IPS DF 4.7 (cell line): ENCODE results near the gene POU2AF1.

Source experiments
- DNase-seq: peaks from one replicate; pipeline ENCODE4 v3.0.0-alpha.2; 2013; ENCODE audit warnings: low spot score; ENCODE audit errors: extremely low read depth

The POU2AF1 gene

DNA sequence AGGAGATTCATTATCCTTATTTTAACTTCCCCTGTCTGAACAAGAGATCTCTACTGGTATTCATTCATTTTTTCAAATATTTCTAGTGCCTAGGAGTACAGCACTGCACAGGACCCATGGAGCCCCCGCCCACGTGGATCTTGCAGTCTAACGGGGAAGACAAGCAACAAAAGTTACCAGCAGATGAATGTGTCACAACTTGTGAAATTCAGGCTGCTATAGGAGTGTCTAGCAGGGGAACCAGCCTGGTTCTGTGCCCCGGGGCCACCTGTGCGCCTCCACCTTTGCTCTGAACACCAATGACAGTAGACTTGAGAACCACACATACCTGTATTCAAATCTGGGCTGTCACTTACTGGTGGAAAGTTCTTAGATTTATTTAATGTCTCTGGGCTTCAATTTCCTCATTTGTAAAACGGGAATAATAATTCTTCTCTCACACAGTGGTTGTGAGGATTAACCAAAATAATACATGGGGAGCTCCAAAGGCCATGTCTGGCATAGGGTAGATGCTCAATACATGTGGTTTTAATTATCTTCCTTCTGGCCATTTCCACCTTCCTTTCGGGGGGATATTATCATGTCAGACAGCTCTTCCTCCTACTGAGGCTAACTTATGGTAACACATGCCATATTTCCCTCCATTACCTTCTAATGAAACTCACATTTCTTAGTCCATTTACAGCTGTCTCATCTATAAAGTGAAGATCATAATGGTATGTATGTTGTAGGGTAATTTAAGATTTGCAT lies 17.8 kb downstream of the POU2AF1 start:
- DNase-seq, result no peak

DNA sequence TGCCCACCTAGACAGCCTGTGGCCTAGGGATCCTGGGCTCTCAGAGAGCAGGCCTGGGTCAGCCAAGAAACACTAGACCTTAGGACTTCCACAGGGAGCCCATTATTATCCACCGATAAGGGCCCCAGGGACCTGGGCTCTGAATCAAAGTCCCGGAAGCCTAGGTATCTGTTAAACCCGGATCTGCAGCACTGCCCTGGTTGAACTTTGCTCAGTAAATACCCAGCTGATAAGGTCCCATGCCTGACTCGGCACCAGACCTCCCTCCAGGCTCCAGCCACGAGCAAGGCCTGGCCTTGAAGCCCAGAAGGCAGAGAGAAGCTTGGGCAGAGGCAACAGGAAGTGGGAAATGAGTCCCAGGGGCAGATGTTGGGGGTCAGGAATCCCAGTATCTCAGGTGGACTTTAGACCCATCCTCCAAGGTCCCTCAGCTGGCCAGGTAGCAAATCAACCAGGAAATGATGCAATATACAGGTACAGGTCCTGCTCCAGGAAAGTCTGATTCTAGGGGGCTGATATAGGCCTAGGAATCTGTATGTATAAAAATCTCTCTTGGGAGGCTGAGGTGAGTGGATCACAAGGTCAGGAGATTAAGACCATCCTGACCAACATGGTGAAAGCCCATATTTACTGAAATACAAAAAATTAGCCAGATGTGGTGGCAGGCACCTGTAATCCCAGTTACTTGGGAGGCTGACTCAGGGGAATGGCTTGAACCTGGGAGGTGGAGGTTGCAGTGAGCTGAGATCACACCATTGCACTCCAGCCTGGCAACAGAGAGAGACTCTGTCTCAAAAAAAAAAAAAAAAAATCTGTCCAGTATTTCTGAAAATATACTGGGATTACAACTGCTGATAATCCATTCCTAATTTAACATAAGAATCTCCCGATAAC lies 18.7 kb downstream of the POU2AF1 start:
- no peak for DNase-seq

DNA sequence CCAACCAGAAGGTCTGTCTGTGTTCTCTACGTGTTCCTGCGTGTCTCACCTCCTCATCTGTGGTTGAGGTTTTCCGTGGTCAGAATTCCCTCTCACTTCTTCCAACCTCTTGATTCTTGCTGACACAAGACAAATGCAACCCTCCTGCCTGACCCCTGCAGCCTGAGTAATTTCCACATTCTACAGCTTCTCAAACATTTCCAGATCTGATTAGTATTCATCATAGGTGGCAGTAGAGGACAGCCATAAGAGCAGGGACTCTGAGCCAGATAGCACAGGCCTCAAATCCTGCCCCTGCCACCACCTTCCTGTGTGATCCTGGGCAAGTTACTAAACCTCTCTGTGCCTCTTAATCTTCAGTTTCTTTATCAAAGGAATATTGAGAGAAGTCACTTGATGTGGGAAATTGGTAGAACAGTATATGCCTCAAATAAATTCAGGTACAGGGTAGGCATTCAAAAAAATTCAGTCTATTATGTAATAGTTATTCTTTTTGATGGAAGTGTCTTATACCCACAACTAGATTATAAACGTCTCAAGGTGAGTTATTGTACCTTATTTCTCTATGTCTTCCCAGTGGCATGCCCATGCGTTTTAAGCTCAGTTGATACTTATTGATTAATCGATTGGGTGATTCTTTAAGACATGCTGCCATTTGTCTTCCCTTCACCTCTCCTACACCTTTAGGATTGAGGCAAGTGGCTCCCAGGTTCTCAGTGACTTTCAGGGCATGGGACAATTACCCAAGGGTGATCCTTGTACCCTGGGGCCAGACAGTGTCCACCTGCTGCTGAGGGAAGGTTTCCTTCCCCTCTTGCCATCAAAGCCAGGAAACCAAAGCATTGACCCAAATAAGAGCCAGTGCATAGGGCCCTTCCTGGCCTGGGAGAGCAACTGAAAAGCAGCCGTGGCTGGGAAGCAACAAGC lies 19.6 kb downstream of the POU2AF1 start:
- DNase-seq, result no peak

DNA sequence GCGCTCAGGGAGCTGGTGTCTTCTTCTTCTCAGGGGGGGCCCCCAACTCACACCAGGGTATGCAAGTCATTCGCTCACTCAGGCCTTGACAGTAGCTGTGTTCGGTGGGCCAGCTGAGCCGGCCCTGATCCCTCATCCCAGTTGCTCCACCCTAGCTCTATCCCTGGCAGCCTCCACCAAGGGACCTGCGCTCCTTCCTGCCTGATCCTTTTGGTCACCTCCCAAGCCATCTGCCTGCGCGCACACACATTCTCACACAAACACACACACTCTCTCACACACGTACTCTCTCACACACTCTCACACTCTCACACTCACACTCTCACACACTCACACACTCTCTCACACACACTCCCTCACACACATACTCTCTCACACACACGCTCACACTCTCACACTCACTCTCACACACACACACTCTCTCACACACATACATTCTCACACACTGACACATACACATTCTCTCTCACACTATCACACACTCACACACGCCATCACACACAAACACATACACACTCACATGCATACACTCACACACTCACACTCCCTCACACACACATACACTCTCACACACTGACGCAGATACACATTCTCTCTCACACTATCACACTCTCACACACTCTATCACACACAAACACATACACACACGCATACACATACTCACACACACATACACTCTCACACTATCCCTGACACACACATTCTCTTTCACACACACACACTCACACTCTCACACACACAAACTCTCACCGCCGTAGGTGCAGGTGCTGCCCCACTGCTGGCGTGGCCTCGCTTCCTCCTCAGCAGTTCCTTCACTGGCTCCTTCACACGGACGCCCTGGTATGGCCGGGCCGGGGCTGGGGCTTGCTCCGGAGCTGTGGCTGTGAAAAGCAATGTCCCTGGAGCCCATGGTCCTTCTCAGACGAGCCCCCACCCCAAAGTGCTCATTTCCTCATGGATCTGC lies 20.8 kb downstream of the POU2AF1 start:
- no peak for DNase-seq

DNA sequence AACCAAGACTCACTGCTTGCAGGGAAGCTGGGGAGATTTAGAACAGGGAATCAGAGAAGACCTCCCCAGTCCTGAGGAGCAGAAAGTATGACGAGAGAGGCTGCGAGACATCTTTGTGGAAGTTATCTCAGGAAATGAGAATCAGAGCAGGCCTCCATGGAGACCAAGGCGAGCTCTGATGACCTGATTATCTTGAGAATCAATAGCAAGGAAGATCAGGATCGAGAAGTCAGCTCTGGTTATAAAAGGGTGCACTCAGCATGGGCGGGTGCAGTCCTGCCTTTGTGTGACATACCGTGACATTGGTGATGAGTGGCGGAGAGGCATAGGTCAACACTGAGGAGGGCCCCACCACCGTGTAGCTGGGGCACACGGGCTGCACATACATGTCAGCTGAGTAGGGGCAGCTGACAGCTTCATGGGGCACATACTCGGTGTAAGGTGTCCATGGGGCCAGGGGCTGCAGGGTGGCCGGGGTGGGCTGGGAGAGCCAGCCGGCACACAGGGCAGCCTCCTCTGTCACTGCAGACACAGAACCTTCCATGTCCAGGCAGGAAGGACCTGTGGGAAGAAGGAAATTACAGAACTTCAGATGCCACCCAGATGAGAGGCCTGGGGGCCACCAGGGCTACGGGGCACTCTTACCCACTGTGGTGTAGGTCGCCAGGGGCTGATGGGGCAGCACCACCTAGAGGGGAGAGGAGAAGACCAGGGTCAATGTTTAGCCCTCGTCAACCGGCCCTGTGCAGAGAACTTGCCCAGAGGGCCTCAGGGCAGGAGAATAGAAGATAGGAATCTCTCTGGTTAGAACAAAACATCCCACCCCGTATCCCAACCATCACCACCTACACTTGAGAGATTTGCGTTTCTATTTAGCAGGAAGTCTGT lies 21.7 kb downstream of the POU2AF1 start:
- no peak for DNase-seq

DNA sequence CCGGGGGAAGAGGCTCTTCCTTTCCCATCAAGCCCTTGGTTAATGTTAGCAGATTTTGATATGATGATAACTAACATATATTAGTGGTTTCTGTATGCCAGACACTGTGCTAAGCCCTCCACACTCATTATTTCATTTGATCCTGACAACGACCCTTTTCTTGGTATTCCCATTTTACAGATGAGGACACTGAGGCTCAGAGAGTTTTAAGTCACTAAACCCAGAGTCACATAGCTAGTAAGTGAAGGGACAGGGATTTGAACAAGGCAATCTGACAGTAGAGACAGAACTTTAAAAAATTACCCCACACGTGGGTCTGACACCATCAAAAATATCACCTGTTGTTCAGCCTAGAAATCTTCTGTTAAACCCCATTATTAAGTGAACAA lies 22.4 kb downstream of the POU2AF1 start:
- no peak for DNase-seq

DNA sequence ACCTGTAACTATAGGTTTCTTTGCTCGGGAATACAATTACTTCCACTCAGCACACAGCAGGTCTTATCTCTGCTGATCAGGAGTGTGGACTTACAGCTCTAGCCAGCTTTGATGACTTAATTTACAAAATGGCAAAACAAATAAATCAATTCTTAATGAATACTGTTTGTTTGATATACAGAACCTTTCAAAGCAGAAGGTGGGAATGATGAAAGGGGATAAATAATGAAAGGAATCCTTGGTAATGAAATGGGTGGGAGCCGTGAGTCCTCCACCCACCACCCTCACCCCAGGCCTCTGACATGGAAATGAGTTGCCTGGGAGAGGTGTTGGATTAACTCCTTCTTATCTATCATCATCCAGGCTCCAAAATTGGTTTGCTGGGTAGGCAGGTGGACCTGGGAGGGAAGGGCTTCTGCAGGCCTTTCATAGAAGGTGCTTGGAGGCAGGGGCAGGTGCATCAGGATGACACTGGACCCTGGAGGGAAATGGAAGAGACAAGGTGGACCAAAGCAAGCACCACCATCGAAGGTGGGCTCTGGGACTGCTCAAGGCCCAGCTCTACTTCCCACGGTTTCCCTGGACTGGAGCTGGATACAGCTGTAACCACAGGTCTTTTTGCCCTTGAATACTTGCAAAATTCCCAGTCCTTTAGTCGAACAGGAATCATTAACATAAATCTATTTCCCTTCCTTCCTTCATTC lies 23.0 kb downstream of the POU2AF1 start:
- no peak for DNase-seq

DNA sequence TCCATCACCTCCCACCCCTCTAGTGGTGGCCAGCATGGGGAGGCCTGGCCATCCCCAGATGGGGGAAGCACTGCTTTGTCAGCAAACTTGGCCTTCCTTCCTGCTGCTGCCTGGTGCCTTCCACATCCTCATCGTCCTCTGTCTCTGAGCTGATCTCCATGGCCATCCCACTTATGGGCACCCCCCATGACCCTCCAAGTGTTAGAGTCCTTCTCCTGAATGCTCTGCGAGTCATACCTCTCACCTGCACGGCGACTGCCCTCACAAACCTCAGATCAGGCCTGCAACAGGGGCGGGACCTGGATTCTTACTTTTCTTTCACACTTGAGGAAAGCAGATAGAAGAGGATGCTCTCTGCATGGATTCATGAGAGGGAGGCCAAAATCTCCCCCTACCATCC lies 24.0 kb downstream of the POU2AF1 start:
- no peak for DNase-seq

DNA sequence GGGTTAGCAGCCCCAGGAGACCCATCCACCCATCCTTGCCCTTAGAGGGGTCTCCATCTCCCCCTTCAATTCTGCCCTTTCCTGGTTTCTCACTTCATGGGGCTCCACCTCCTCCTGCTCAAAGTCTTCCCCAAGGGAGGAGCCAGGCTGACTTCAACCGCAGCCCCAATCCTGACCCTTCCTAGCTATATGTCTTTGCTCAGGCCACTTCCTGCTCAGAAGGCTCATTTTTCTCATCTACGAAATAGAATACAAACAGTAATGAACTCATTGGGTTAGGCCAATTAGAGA lies 24.5 kb downstream of the POU2AF1 start:
- no peak for DNase-seq

DNA sequence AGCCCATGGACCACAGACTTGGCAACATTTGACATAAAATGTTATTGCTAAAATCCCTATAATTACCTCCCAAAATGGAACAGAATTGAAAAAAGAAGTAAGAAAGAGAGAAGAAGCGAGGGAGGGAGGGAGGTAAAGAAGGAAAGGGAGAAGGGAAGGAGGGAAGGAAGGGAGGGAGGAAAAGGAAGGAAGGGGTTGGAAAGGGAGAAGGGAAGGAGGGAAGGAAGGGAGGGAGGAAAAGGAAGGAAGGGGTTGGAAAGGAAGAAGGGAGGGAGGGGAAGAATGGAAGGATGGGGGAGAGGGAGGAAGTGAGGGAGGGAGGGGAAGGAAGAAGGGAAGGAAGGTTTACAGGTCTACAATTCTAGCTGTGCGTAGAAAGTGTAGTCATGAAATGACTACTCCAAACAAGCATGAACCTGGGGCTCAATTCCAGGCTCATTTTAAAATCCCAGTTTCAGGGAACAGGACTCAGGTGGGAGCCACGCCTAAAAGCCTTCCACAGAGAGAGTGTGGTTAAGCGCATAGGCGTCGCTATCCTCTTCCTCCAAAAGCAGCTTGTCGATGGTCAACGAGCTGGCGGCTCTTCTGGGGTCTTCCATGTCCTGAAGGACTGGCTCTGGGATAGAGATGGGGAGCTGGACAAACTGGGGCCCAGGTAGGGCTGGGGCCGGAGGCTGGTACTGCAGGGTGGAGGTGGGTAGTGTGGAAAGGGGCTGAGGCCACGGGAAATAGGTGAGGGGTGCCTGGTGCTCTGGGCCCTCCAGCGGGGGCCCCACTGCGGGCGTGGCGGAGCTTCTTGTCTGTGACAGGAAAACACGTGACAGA lies 25.1 kb downstream of the POU2AF1 start:
- no peak for DNase-seq

DNA sequence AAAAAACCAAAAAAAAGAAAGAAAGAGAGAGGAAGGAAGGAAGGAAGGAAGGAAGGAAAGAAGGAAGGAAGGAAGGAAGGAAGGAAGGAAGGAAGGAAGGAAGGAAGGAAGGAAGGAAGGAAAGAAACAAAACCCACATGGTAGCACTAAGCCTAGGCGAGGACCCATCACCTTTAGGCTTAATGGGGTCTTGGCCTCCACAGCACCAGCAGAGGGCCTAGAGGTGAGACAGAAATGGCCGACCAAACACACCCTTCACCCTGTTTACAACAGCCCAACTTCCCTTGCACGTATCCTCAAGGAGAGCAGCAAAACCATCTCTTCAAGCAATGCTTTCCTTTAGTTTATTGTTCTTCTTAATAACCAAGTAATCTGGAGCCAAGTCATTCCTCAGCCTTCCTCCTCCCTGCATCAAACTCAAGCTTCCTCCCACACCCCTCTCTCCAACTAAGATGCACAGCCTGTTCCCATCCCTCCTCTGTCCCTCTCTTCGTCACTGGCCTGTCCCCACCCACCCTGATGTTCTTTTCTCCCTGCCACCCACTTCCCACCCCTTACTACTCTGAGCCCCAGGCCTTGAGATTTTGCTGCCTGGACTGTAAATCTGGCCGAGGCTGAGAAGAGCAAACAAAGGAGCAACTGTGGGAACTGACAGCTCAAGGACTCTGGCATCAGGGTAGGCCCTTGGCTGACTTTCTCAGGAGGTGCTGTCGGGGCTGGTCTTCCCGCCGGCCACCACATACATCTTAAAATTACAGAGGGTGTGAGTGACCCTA lies 26.0 kb downstream of the POU2AF1 start:
- no peak for DNase-seq

DNA sequence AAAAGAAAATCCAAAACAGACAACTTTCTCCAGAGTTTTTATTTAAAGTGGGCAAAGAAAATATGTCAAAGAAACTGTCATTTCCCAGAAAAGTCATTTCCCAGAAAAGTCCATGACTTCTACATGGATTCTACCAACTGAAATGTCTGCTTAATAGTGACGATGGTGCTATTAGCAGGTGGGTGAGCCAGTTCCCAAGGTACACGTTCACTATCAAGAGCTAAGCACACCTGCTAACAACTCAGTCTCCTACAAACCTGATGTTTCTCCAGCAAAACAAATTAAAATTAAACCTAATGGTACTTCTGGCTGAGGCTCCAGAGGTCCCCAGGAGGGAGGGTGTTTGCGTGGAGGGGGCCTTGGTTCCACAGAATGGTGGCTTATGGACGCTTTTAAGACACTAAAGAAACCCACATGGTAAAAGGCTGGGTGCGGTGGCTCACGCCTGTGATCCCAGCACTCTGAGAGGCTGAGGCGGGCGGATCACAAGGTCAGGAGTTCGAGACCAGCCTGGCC lies 26.8 kb downstream of the POU2AF1 start:
- no peak for DNase-seq

DNA sequence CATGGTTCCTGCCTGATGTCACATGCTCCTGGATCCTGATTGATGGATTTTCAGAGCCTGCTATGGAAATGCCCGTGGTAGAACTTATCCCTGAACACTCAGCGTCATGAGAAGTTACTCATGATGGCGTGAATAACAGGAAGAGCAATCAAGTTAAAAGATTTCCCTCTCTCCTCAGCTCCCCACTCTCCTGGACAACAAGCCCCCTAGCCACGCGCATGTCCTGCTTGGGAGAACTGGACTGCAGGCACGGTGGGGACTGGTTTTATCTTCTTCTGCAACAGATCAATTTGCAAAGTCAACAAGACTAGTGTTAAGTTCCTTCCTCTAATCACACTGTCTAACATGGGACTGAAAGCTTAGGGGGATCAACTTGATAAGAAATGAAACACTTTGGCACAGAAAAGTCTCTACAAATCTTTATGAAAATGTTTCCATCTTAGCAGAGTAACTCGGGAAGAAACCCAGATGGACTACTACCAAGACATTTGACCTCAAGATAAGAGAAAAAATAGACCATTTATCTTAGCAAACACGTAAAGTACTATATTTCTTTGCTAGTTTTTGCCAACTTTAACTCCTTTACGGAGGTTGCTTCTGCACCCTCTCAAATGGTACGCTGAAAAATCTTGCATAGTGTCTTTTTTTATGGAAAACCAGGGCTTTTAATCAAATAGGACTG lies 27.6 kb downstream of the POU2AF1 start:
- DNase-seq, result no peak

DNA sequence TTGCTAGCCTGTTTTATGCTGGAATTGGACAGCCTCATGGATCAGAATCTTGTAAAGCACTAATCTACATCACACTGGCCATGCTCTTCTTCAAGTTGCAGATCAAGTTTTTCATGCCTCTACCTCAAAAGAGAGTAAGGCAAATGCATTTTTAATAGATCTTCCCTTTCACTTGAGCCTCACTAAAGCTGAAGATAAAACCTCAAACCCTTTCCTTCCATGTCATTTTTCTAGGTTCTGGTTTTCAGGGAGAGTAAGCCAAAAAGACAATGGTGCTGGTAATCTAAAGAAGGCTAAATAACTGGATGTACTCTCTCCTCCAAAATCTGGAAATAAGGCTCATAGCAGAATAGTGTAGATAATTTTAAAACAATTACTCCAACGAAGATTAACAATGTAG lies 28.3 kb downstream of the POU2AF1 start:
- DNase-seq, result no peak

DNA sequence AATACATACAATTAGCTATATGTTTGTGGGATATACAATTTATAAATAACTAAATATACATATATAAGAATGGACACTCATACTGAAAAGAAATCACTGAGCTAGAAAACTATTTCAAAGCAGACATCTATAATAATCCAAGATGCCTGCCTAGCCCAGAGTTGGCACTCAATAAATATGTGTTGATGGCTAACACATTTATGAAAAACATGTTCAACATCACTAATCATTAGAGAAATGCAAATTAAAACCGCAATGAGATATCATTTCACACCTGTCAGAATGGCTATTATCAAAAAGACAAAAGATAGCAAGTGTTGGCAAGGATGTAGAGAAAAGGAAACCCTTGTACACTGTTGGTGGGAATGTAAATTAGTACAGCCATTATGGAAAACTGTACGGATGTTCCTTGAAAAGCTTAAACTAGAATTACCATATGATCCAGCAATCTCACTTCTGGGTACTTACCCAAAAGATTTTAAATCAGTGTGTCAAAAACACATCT lies 29.8 kb downstream of the POU2AF1 start:
- DNase-seq, result no peak

DNA sequence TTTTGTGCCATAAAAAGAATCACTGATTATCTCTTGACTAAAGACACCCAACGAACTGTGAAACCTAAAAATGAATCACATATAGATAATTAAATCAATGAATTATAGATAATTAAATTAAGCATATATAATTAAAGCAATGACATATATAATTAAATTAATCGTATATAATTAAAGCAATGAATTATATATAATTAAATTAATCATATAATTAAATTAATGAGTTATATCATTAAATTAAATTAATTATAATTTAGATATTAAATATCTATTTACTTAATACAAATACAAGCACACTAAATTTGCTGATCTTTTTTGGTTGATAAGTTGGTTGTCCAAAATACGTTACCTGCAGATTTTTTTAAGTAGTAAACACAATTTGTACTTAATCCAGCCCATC lies 30.9 kb downstream of the POU2AF1 start:
- DNase-seq, result no peak
